Parathyroid adenoma (tissue), 2 donors: ENCODE measurements around the gene POU2AF2.

ENCODE experiments used
- H2AFZ ChIP-seq: fragments of 300-600 bp; sonication (generic); one replicate; pipeline ENCODE4 v1.7.0; 2017; ENCODE audit warnings: antibody characterized with exemption, mild to moderate bottlenecking
- H3K27ac ChIP-seq: fragments of 300-600 bp; sonication (generic); one replicate; pipeline ENCODE4 v1.7.0; 2017
- H3K27me3 ChIP-seq: fragments of 300-600 bp; sonication (generic); one replicate; pipeline ENCODE4 v1.7.0; 2017; ENCODE audit warnings: low read length; ENCODE audit not compliant: control insufficient read depth, insufficient read depth
- H3K36me3 ChIP-seq: fragments of 300-600 bp; sonication (generic); one replicate; pipeline ENCODE4 v1.7.0; 2017; ENCODE audit warnings: low read length; ENCODE audit not compliant: control insufficient read depth, insufficient read depth
- H3K4me1 ChIP-seq: fragments of 300-600 bp; sonication (generic); one replicate; pipeline ENCODE4 v1.7.0; 2017; ENCODE audit warnings: control low read depth
- H3K4me2 ChIP-seq: fragments of 300-600 bp; sonication (generic); one replicate; pipeline ENCODE4 v1.7.0; 2017; ENCODE audit warnings: low read length
- H3K4me3 ChIP-seq: fragments of 300-600 bp; sonication (generic); one replicate; pipeline ENCODE4 v1.7.0; 2017; ENCODE audit warnings: low read depth, low read length
- H3K79me2 ChIP-seq: fragments of 300-600 bp; sonication (generic); one replicate; pipeline ENCODE4 v1.7.0; 2017; ENCODE audit warnings: control low read depth
- H3K9ac ChIP-seq: fragments of 300-600 bp; sonication (generic); one replicate; pipeline ENCODE4 v1.7.0; 2017; ENCODE audit warnings: mild to moderate bottlenecking
- H3K9me3 ChIP-seq: fragments of 300-600 bp; sonication (generic); one replicate; pipeline ENCODE4 v1.7.0; 2017; ENCODE audit warnings: low read length; ENCODE audit not compliant: control insufficient read depth
- CTCF ChIP-seq: fragments of 300-600 bp; sonication (generic); IDR thresholded peaks from one replicate; pipeline ENCODE4 v1.7.0; 2017; ENCODE audit warnings: antibody characterized with exemption, mild to moderate bottlenecking
- donor health status: primary hyperparathyroidism.

Gene POU2AF2

GRCh38 chr11:111269146-111269868 is 23.8 kb downstream of the POU2AF2 start:
- TF ChIP-seq CTCF = no peak
- no peaks in the 10 kb centered on the region for H3K4me1 ChIP-seq

DNA sequence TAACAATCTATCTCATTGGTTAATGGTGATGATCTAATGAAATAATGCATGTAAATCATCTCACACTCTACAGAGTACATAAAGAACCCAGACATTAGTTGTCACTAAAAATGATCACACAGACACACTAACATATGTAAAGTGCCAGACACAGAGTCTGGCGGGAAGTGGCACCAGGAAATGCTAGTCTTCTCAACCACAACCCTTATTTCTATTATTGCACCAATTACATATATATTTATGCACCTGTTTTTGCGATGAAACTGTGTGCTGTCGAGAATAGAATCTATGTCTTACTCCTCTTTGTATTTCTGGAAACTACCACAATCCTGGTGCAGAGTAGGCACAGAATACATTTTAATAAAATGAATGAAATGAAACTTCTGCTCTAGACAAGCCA is 26.9 kb downstream of the POU2AF2 start:
- Histone ChIP-seq H3K4me2 (no peak overlapping the region), H3K27me3 (no peaks in the 10 kb centered on the region), H3K79me2 (no peaks in the 10 kb centered on the region), H3K9me3 (no peaks in the 10 kb centered on the region), H3K27ac (no peak overlapping the region), H3K9ac (no peak overlapping the region), H3K4me1 (no peaks in the 10 kb centered on the region), H3K36me3 (no peaks in the 10 kb centered on the region), H2AFZ (no peak overlapping the region), H3K4me3 (no peak overlapping the region)
- TF ChIP-seq CTCF = no peak

More at GRCh38 chr11:111269146-111269868, 23.8 kb downstream of the POU2AF2 start:
- H3K27me3 ChIP-seq = no peaks in the 10 kb centered on the region
- no peak overlapping the region for H3K4me2 ChIP-seq
- no peak overlapping the region for H3K9ac ChIP-seq
- H3K4me3 ChIP-seq = no peak overlapping the region
- no peaks in the 10 kb centered on the region for H3K36me3 ChIP-seq
- H2AFZ ChIP-seq = no peak overlapping the region
- no peaks in the 10 kb centered on the region for H3K9me3 ChIP-seq
- no peak overlapping the region for H3K27ac ChIP-seq
- H3K79me2 ChIP-seq = no peaks in the 10 kb centered on the region

GRCh38 chr11:111282562-111283075 is 37.1 kb downstream of the POU2AF2 start:
- no peak overlapping the region for H3K4me2 ChIP-seq
- TF ChIP-seq CTCF = no peak
- no peak overlapping the region for H2AFZ ChIP-seq
- peaks cover 3% of the 10 kb centered on the region for H3K4me1 ChIP-seq
- H3K9ac ChIP-seq = no peak overlapping the region
- no peak overlapping the region for H3K4me3 ChIP-seq
- H3K79me2 ChIP-seq = no peaks in the 10 kb centered on the region
- H3K27me3 ChIP-seq = no peaks in the 10 kb centered on the region
- no peak overlapping the region for H3K27ac ChIP-seq
- H3K36me3 ChIP-seq = no peaks in the 10 kb centered on the region
- H3K9me3 ChIP-seq = no peaks in the 10 kb centered on the region

GRCh38 chr11:111283945-111284481 is 38.5 kb downstream of the POU2AF2 start:
- H3K9me3 ChIP-seq = no peaks in the 10 kb centered on the region
- H3K27ac ChIP-seq = no peak overlapping the region
- H2AFZ ChIP-seq = peak overlapping the region; percentile 28
- H3K36me3 ChIP-seq = no peaks in the 10 kb centered on the region
- TF ChIP-seq CTCF = no peak
- peaks cover 3% of the 10 kb centered on the region for H3K4me1 ChIP-seq
- H3K27me3 ChIP-seq = no peaks in the 10 kb centered on the region
- H3K79me2 ChIP-seq = no peaks in the 10 kb centered on the region
- peak overlapping the region; percentile 57 for H3K4me3 ChIP-seq
- H3K9ac ChIP-seq = no peak overlapping the region
- H3K4me2 ChIP-seq = peak overlapping the region; percentile 73
